Tibial artery (tissue), 4 donors: ENCODE results near the gene COL8A2.

Experiments used
- DNase-seq, 2 donors: peaks; one replicate each; pipeline ENCODE4 v3.0.0-alpha.2; 2019
- H3K27ac ChIP-seq, 2 donors: fragments of 200-600 bp; sonication (generic) in 1 of 2; 1 replicate in 1 of 2; 2 replicates in 1 of 2; pipeline ENCODE4 v1.5.1; 2018 to 2019; ENCODE audit warnings: mild to moderate bottlenecking in 1 of 2
- H3K27me3 ChIP-seq, 2 donors: fragments of 200-600 bp; sonication (generic) in 1 of 2; one replicate each; pipeline versions ENCODE4 v1.5.1 to v1.6.0; 2016 to 2019
- H3K36me3 ChIP-seq, 3 donors: fragments of 200-600 bp; sonication (generic) in 2 of 3; one replicate each; pipeline ENCODE4 v1.5.1; 2016 to 2019; ENCODE audit warnings: mild to moderate bottlenecking in 2 of 3
- H3K4me1 ChIP-seq, 4 donors: fragments of 200-600 bp; sonication (generic) in 2 of 4; 1 replicate in 3 of 4; 2 replicates in 1 of 4; pipeline ENCODE4 v1.5.1; 2016 to 2019
- H3K4me3 ChIP-seq, 2 donors: fragments of 200-600 bp; sonication (generic) in 1 of 2; 1 replicate in 1 of 2; 2 replicates in 1 of 2; pipeline ENCODE4 v1.5.1; 2018 to 2019; ENCODE audit warnings: mild to moderate bottlenecking in 2 of 2
- H3K9me3 ChIP-seq, 3 donors: fragments of 200-600 bp; sonication (generic) in 1 of 3; one replicate each; pipeline ENCODE4 v1.5.1; 2016 to 2019
- intact Hi-C: fragments of 100-400 bp; cut with DNase I; formaldehyde crosslinking; loops from one replicate; pipeline ENCODE4 v1.15.0; 2023; ENCODE audit warnings: low total_unique reads
- TF ChIP-seq, protein P1 (sequence below), 2 experiments: fragments of 200-600 bp in 1 of 2; fragments of 450-650 bp in 1 of 2; IDR thresholded peaks; one replicate each; pipeline ENCODE4 v1.5.1; 2017 to 2019; ENCODE audit warnings: antibody characterized with exemption in 2 of 2, mild to moderate bottlenecking in 1 of 2, moderate library complexity in 1 of 2

The COL8A2 gene

DNA sequence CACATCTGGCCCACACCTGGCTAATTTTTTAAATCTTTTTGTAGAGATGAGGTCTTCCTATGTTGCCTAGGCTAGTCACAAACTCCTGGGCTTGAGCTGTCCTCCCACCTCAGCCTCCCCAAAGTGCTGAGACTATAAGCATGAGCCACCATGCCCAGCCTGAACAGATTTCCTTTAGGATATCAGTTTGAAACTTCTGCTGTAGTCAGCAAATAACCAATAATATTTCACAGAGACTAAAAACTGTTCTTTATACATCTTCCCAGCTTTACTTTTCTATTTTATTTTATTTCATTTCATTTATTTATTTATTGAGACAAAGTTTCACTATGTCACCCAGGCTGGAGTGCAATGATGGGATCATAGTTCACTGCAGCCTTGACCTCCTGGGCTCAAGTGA lies 71.0 kb downstream of the COL8A2 start:
- no peaks in the 10 kb centered on the region for H3K4me1 ChIP-seq
- intact Hi-C loops = no loop called here
- no peak overlapping the region for H3K4me3 ChIP-seq
- H3K9me3 ChIP-seq = no peaks in the 10 kb centered on the region
- H3K27ac ChIP-seq = no peak overlapping the region
- H3K36me3 ChIP-seq = peaks cover 9 to 42% (median 30%) of the 10 kb centered on the region in 3 donors
- H3K27me3 ChIP-seq = no peaks in the 10 kb centered on the region
- no peak for DNase-seq
- TF ChIP-seq, protein P1, sequence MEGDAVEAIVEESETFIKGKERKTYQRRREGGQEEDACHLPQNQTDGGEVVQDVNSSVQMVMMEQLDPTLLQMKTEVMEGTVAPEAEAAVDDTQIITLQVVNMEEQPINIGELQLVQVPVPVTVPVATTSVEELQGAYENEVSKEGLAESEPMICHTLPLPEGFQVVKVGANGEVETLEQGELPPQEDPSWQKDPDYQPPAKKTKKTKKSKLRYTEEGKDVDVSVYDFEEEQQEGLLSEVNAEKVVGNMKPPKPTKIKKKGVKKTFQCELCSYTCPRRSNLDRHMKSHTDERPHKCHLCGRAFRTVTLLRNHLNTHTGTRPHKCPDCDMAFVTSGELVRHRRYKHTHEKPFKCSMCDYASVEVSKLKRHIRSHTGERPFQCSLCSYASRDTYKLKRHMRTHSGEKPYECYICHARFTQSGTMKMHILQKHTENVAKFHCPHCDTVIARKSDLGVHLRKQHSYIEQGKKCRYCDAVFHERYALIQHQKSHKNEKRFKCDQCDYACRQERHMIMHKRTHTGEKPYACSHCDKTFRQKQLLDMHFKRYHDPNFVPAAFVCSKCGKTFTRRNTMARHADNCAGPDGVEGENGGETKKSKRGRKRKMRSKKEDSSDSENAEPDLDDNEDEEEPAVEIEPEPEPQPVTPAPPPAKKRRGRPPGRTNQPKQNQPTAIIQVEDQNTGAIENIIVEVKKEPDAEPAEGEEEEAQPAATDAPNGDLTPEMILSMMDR (IDR thresholded peaks at IDR 0.05) = no peak

DNA sequence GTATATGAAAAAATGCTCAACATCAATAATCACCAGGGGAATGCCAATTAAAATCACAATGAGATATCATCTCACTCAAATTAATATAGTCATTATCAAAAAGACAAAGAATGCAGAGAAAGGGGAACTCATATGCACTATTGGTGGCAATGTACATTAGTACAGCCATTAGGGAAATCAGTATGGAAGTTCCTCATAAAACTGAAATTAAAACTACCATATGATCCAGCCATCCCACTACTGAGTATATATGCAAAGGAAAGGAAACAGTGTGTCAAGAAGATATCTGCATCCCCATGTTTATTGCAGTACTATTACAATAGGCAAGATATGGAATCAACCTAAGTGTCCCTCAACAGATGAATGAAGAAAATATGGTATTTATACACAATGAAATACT lies 73.2 kb downstream of the COL8A2 start:
- H3K4me1 ChIP-seq = no peaks in the 10 kb centered on the region
- peaks cover 23 to 62% (median 50%) of the 10 kb centered on the region in 3 donors for H3K36me3 ChIP-seq
- intact Hi-C loops = no loop called here
- DNase-seq = no peak
- TF ChIP-seq, protein P1 (IDR thresholded peaks at IDR 0.05) = no peak
- H3K27ac ChIP-seq = no peak overlapping the region
- H3K9me3 ChIP-seq = no peaks in the 10 kb centered on the region
- H3K4me3 ChIP-seq = no peak overlapping the region
- H3K27me3 ChIP-seq = no peaks in the 10 kb centered on the region
